ENCODE measurements around the gene TRIM72.

The TRIM72 gene

DNA sequence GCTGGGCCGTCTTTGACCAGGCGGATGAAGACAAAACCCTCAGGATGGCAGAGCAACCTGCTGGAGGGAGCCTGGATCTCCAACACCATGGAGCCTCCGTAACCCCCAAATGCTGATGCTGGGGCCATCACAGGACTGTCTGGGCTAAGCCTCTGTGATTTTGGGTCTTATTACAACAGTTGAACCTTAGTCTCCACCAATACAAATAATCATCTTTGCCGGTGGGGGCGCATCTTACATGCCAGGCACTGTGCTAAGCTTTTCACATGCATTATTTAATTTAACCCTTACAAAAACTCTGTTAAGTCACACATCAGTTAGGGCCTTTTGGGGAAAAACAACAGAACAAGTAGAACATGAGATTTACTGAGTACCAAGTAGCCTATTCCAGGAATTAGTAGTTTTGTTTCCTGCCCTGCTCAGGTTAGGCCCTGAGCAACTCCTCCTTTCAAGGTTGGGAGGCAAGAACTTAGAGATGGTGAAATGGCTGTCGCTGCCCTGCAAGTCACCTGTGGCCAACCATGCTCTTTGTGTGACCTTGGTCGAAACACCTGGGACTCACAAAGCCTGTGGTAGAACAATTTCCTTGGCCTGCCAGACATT lies 37.0 kb downstream of the TRIM72 start:
- FAIRE-seq, result no peak
- TF ChIP-seq, protein P1, sequence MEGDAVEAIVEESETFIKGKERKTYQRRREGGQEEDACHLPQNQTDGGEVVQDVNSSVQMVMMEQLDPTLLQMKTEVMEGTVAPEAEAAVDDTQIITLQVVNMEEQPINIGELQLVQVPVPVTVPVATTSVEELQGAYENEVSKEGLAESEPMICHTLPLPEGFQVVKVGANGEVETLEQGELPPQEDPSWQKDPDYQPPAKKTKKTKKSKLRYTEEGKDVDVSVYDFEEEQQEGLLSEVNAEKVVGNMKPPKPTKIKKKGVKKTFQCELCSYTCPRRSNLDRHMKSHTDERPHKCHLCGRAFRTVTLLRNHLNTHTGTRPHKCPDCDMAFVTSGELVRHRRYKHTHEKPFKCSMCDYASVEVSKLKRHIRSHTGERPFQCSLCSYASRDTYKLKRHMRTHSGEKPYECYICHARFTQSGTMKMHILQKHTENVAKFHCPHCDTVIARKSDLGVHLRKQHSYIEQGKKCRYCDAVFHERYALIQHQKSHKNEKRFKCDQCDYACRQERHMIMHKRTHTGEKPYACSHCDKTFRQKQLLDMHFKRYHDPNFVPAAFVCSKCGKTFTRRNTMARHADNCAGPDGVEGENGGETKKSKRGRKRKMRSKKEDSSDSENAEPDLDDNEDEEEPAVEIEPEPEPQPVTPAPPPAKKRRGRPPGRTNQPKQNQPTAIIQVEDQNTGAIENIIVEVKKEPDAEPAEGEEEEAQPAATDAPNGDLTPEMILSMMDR (IDR thresholded peaks at IDR 0.05; ENCODE audit: insufficient read depth, missing control alignments), result no peak
- DNase-seq (ENCODE audit: insufficient read length, low spot score), result no peak

DNA sequence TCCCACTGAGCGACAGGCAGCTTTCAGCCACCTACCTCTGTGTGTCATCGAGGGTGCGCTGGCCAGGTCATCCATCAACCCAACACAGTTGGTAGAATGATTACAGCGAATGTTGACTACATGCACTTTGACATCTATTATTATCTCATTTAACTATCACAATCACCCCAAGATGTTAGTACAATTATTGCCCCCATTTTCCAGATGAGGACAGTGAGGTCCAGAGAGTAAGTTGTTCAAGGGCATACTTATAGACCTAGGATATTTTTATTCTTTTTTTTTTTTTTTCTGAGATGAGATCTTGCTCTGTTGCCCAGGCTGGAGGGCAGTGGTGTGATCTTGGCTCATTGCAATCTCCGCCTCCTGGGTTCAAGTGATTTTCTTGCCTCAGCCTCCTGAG lies 37.5 kb downstream of the TRIM72 start:
- TF ChIP-seq, protein P1 (IDR thresholded peaks at IDR 0.05; ENCODE audit: insufficient read depth, missing control alignments), result no peak
- FAIRE-seq (no peak), DNase-seq (ENCODE audit: insufficient read length, low spot score) (no peak)

DNA sequence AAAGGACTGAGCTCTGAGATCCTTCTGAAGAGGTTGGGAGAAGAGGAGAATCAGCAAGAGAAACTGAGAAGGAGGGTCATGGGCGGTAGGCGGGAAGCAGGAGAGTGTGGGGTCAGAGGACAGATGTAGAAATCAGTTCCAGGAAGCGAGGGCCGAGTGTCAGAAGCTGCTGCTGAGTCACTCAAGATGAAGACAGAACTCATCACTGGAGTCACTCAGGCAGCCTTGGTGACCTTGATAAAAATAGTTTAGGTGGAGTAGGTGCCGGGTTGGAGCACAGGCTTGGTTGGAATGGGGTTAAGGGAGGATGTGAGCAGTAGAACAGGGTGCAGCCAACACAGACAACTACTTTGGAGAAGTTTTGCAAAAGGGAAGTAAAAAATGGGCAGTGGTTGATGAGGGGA lies 39.7 kb downstream of the TRIM72 start:
- no peak for DNase-seq (ENCODE audit: insufficient read length, low spot score)
- no peak for FAIRE-seq
- TF ChIP-seq, protein P1 (IDR thresholded peaks at IDR 0.05; ENCODE audit: insufficient read depth, missing control alignments), result no peak

DNA sequence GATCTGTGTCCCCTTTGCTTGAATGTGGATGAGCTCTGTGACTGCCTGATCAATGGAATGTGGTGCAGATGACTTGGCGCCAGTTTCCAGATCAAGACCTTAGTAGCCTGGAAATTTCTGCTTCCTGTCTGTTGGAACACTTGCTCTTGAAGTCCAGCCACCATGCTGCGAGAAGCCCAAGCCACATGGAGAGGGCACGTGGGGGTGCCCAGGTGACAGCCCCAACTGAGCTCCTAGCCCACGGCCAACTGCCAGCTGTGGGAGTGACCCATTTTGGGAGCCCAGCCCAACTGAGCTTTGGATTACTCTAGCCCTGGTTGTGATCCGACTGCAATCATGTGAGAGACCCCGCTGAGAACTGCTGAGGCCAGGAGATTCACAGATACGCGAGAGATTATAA lies 42.5 kb downstream of the TRIM72 start:
- no peak for FAIRE-seq
- TF ChIP-seq, protein P1 (IDR thresholded peaks at IDR 0.05; ENCODE audit: insufficient read depth, missing control alignments), result no peak
- no peak for DNase-seq (ENCODE audit: insufficient read length, low spot score)

DNA sequence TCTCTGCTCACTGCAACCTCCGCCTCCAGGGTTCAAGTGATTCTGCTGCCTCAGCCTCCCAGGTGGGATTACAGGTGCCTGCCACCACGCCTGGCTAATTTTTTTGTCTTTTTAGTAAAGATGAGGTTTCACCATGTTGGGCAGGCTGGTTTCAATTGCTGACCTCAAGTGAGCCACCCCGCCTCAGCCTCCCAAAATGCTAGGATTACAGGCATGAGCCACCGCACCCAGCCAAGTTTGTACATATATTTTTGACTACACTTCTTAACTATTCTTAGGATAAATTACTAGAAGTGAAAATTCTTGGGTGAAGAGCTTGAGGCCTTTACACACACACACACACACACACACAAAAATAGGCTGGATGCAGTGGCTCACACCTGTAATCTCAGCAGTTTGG lies 44.4 kb downstream of the TRIM72 start:
- TF ChIP-seq, protein P1 (IDR thresholded peaks at IDR 0.05; ENCODE audit: insufficient read depth, missing control alignments), result no peak
- no peak for DNase-seq (ENCODE audit: insufficient read length, low spot score)
- FAIRE-seq, result no peak

DNA sequence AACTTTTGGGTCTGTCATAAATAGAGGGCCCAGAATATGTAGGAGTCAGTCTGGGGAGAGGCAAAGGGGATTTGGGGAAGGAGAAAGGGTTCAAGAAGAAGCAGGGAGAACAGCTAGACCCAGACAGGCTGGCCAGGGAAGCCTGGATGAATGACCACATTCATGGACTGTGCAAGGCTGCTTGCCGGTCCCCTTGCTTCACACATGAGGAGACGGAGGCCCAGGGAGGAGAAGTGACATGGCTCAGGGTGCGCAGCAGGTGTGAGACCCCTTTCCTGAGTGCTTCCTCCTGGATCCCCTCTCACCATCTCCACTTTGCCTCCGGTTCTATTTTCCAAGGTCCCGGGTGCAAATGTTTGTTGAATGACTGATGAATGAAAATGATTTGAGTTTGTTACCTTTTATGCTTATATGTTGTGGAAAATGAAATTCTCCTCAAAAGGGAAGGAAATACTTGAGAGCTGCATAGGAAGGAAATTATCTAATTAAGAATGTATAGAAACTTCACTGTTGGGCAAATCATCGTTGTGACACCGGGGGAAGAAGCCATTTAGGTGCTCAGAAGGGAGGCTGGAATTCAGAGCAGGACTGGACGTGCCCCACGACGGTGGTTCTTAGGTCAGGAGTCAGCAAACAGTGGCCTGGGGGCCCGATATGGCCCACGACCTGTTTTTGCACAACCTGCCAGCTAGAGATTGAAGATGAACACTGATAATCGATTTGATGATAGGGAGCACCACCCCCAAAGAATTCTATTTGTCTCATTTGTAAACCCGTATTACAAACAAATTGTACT lies 46.4 kb downstream of the TRIM72 start:
- FAIRE-seq (no peak), DNase-seq (ENCODE audit: insufficient read length, low spot score) (no peak)
- TF ChIP-seq, protein P1 (IDR thresholded peaks at IDR 0.05; ENCODE audit: insufficient read depth, missing control alignments), result no peak

DNA sequence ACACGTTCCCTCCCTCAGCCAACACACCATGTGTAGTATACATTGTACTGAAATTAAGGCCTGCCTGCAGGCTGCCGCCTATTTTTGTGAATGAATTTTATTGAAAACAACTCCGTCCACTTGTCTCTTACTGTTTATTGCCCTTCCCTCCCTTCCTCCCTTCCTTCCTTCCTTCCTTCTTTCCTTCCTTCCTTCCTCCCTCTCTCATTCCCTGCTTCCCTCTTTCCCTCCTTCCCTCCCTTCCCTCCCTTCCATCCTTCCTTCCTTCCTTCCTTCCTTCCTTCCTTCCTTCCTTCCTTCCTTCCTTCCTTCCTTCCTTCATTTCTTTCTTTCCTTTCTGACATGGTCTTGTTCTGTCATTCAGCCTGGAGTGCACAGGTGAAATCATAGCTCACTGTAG lies 48.2 kb downstream of the TRIM72 start:
- no peak for DNase-seq (ENCODE audit: insufficient read length, low spot score)
- TF ChIP-seq, protein P1 (IDR thresholded peaks at IDR 0.05; ENCODE audit: insufficient read depth, missing control alignments), result no peak
- no peak for FAIRE-seq
